GM19025 (cell line): ENCODE measurements around the gene FRMD4B.
"Not testable (repeated sequence)": the region's sequence is repeated elsewhere in the genome, so short reads cannot be mapped to it uniquely, and the experiment has no call there.

Experiments used
- ATAC-seq: cut with Tn5 transposase; IDR thresholded peaks from one replicate; pipeline ENCODE4 v1.9.1; 2021; ENCODE audit warnings: mild to moderate bottlenecking, low read depth, moderate library complexity; ENCODE audit not compliant: unreplicated experiment

Gene FRMD4B

GRCh38 chr3:69325151-69325550, 60.7 kb downstream of the FRMD4B start:
- no peak for ATAC-seq

- peak; percentile 35 for ATAC-seq
These were observed 61.4 kb downstream of the FRMD4B start for GRCh38 chr3:69324362-69325025.

- ATAC-seq, result no peak
These were observed 61.9 kb downstream of the FRMD4B start for GRCh38 chr3:69323941-69324340.

- ATAC-seq, result not testable (repeated sequence)
These were observed 63.4 kb downstream of the FRMD4B start for GRCh38 chr3:69322512-69322911.

- no peak for ATAC-seq
These were observed 63.8 kb downstream of the FRMD4B start for GRCh38 chr3:69322158-69322509.

- ATAC-seq, result no peak
These were observed 64.4 kb downstream of the FRMD4B start for GRCh38 chr3:69321301-69322157.

- ATAC-seq, result no peak
These were observed 65.0 kb downstream of the FRMD4B start for GRCh38 chr3:69320871-69321271.

- ATAC-seq, result no peak
These were observed 66.2 kb downstream of the FRMD4B start for GRCh38 chr3:69319652-69320051.

GRCh38 chr3:69318410-69318809, 67.5 kb downstream of the FRMD4B start:
- ATAC-seq, result no peak

GRCh38 chr3:69313251-69313650, 72.6 kb downstream of the FRMD4B start:
- ATAC-seq, result no peak

- no peak for ATAC-seq
These were observed 76.1 kb downstream of the FRMD4B start for GRCh38 chr3:69309814-69310213.

- peak; percentile 98 for ATAC-seq
These were observed 79.4 kb downstream of the FRMD4B start for GRCh38 chr3:69306239-69307185.

GRCh38 chr3:69305011-69305410, 80.9 kb downstream of the FRMD4B start:
- ATAC-seq, result no peak

GRCh38 chr3:69304396-69304795, 81.5 kb downstream of the FRMD4B start:
- no peak for ATAC-seq

GRCh38 chr3:69300296-69300695, 85.6 kb downstream of the FRMD4B start:
- ATAC-seq, result no peak

GRCh38 chr3:69299344-69299743, 86.5 kb downstream of the FRMD4B start:
- no peak for ATAC-seq

- no peak for ATAC-seq
These were observed 88.4 kb downstream of the FRMD4B start for GRCh38 chr3:69297501-69297900.

- no peak for ATAC-seq
These were observed 88.9 kb downstream of the FRMD4B start for GRCh38 chr3:69296995-69297394.

GRCh38 chr3:69294014-69294766, 91.7 kb downstream of the FRMD4B start:
- no peak for ATAC-seq

GRCh38 chr3:69292959-69293574, 92.8 kb downstream of the FRMD4B start:
- no peak for ATAC-seq
